ENCODE measurements around the gene ERBB4.
A peak's percentile ranks its signal among the peaks of the same experiment; 100 is the strongest.

ERBB4 gene

DNA sequence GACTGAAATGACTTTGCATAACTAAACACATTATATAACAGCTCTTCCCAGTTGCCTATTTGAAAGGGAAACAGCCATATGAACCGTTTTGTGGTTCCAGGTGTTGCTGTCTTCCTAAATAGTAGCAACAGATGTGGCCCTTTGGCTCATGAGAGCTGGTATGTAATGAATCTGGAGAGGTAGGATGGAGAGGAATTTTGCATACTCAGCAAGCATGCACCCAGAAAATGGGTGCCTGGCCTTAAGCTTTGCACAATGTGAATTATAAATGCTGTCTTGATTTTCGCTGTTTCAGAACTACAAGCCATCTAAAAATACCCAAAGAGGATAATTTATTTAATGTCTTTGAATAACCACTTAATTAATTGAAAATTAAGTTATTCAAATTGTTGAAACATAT lies 15.6 kb upstream of the ERBB4 start:
- TF ChIP-seq, protein P1, sequence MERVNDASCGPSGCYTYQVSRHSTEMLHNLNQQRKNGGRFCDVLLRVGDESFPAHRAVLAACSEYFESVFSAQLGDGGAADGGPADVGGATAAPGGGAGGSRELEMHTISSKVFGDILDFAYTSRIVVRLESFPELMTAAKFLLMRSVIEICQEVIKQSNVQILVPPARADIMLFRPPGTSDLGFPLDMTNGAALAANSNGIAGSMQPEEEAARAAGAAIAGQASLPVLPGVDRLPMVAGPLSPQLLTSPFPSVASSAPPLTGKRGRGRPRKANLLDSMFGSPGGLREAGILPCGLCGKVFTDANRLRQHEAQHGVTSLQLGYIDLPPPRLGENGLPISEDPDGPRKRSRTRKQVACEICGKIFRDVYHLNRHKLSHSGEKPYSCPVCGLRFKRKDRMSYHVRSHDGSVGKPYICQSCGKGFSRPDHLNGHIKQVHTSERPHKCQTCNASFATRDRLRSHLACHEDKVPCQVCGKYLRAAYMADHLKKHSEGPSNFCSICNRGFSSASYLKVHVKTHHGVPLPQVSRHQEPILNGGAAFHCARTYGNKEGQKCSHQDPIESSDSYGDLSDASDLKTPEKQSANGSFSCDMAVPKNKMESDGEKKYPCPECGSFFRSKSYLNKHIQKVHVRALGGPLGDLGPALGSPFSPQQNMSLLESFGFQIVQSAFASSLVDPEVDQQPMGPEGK (CRISPR knock-in tag; IDR thresholded peaks at IDR 0.05; ENCODE audit: borderline replicate concordance): no peak
- TF ChIP-seq ISL1 (CRISPR knock-in tag; IDR thresholded peaks at IDR 0.05): no peak
- TF ChIP-seq RARB (CRISPR knock-in tag; IDR thresholded peaks at IDR 0.05): no peak
- no peak for TF ChIP-seq ESRRG (CRISPR knock-in tag; IDR thresholded peaks at IDR 0.05)
- TF ChIP-seq TOX (CRISPR knock-in tag; IDR thresholded peaks at IDR 0.05; ENCODE audit: borderline replicate concordance): no peak
- TF ChIP-seq ZFP30 (CRISPR knock-in tag; IDR thresholded peaks at IDR 0.05): no peak
- no peak for TF ChIP-seq ARNTL (CRISPR knock-in tag; IDR thresholded peaks at IDR 0.05; ENCODE audit: borderline replicate concordance, low read depth)
- TF ChIP-seq ZFP3 (CRISPR knock-in tag; IDR thresholded peaks at IDR 0.05): no peak
- no peak for ATAC-seq

DNA sequence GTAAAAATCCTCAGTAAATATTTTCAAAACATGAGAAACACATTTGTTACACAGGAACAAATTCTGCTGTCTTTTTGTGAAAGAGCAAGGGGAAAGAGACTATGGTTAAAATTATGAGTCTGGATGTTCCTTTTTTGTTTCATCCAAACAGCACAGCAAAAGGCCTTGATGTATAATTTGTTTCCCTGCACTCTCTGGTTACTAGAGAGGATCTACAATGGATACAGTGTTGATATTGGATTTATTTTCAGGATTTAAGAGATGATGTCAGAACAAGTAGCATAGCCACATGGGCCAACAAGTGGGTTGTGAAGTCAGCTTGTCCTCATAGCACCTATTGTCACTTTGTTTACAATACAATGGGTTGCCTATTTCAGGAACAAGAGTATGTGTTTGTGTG lies 11.3 kb upstream of the ERBB4 start:
- no peak for ATAC-seq
- TF ChIP-seq ESRRG (CRISPR knock-in tag; IDR thresholded peaks at IDR 0.05) (no peak), PPARA (CRISPR knock-in tag; IDR thresholded peaks at IDR 0.05; ENCODE audit: borderline replicate concordance) (no peak), ZFP3 (CRISPR knock-in tag; IDR thresholded peaks at IDR 0.05) (no peak), ZC3H10 (CRISPR knock-in tag; IDR thresholded peaks at IDR 0.05) (no peak), RARB (CRISPR knock-in tag; IDR thresholded peaks at IDR 0.05) (no peak), BACH2 (CRISPR knock-in tag; IDR thresholded peaks at IDR 0.05; ENCODE audit: borderline replicate concordance) (no peak), TCF4 (CRISPR knock-in tag; IDR thresholded peaks at IDR 0.05; ENCODE audit: borderline replicate concordance) (no peak), ZFP30 (CRISPR knock-in tag; IDR thresholded peaks at IDR 0.05) (no peak), POU6F1 (CRISPR knock-in tag; IDR thresholded peaks at IDR 0.05; ENCODE audit: borderline replicate concordance, low read depth) (no peak), TSHZ2 (CRISPR knock-in tag; IDR thresholded peaks at IDR 0.05) (no peak), ZNF8 (CRISPR knock-in tag; IDR thresholded peaks at IDR 0.05) (no peak)

DNA sequence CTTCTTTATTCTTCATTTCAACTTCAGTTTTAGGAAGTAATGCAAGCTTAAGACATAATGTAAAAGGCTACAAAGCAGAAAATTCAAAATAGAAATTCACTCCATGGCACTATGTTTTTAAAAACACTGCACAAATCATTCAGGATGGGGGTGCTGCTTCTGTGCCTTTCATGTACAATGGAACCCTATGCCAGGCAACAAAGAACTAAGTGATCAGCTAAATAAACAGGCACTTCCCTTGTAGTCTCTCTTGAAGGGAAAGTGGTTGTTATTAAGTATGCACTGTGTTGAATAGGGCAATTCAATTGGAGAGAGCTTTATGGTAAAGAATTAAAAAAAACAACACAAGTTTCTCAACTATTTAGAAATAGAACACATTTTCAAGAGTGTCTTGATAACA lies 10.9 kb upstream of the ERBB4 start:
- ATAC-seq: no peak
- TF ChIP-seq POU6F1 (CRISPR knock-in tag; IDR thresholded peaks at IDR 0.05; ENCODE audit: borderline replicate concordance, low read depth): no peak
- TF ChIP-seq PPARA (CRISPR knock-in tag; IDR thresholded peaks at IDR 0.05; ENCODE audit: borderline replicate concordance): no peak
- TF ChIP-seq ZNF565 (CRISPR knock-in tag; conservative IDR thresholded peaks at IDR 0.05; ENCODE audit: low read depth): no peak

DNA sequence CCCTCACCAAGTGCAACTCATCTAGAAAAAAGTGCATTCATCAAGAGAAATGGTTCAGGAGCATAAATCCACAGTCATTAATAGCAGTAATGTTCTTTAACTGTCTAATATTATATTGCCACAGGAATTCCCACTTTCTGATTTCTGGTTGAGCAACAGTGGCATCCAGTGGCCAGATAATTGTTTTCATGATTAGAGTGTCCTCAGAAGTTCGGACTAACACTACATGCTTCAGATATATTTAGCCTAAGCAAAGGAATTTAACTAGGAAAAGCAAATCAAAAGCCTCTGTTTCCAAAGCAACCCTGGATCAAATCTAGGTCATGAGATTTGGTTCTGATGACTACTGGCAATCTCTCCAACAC lies 9.8 kb upstream of the ERBB4 start:
- no peak for TF ChIP-seq SNAI2 (CRISPR knock-in tag; IDR thresholded peaks at IDR 0.05)
- TF ChIP-seq CSDC2 (CRISPR knock-in tag; IDR thresholded peaks at IDR 0.05): no peak
- ATAC-seq: peak; percentile 89

DNA sequence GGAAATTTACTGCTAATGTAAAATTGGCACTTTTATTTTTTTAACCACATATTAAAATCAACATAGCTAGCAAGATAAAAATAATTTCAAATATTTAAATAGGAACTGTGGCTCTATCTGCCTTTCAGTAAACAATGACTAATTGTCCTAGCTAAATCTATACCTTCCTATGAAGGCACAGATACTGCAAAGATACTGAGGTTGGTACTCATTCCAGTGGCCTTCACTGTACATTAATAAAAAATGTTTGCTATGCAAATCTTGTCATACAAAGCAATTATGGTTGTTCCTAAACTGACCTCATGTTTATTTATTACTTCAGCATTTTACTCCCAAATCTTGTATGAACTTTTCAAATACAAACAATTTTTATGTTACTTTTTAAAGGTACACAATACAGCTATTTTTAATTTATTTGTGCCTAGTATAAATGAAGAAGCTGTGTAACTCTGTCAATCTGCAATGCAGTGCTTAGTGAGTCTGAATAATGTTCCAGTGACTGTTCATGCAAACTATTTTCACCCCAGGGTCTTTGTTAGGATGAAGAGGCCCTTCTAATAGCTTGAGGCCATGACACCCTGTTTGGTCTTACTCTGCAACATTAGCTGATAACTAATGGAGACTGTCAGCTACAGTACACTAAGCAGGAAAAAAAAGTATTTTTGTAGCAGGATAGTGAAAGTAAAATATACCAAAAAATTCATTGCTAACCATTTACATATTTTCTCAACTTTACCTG lies 9.3 kb upstream of the ERBB4 start:
- ATAC-seq: peak; percentile 53; the same call in 2 of the 3 replicates
- TF ChIP-seq ZNF565 (CRISPR knock-in tag; conservative IDR thresholded peaks at IDR 0.05; ENCODE audit: low read depth) (no peak), POU6F1 (CRISPR knock-in tag; IDR thresholded peaks at IDR 0.05; ENCODE audit: borderline replicate concordance, low read depth) (no peak), PPARA (CRISPR knock-in tag; IDR thresholded peaks at IDR 0.05; ENCODE audit: borderline replicate concordance) (no peak), SNAI2 (CRISPR knock-in tag; IDR thresholded peaks at IDR 0.05) (no peak), TOX (CRISPR knock-in tag; IDR thresholded peaks at IDR 0.05; ENCODE audit: borderline replicate concordance) (no peak), ZFP30 (CRISPR knock-in tag; IDR thresholded peaks at IDR 0.05) (no peak), ARNTL (CRISPR knock-in tag; IDR thresholded peaks at IDR 0.05; ENCODE audit: borderline replicate concordance, low read depth) (no peak), ESRRG (CRISPR knock-in tag; IDR thresholded peaks at IDR 0.05) (no peak), RARB (CRISPR knock-in tag; IDR thresholded peaks at IDR 0.05) (no peak), ISL1 (CRISPR knock-in tag; IDR thresholded peaks at IDR 0.05) (no peak)
- TF ChIP-seq, protein P1 (CRISPR knock-in tag; IDR thresholded peaks at IDR 0.05; ENCODE audit: borderline replicate concordance): no peak
- TF ChIP-seq, protein P2, sequence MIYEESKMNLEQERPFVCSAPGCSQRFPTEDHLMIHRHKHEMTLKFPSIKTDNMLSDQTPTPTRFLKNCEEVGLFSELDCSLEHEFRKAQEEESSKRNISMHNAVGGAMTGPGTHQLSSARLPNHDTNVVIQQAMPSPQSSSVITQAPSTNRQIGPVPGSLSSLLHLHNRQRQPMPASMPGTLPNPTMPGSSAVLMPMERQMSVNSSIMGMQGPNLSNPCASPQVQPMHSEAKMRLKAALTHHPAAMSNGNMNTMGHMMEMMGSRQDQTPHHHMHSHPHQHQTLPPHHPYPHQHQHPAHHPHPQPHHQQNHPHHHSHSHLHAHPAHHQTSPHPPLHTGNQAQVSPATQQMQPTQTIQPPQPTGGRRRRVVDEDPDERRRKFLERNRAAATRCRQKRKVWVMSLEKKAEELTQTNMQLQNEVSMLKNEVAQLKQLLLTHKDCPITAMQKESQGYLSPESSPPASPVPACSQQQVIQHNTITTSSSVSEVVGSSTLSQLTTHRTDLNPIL (CRISPR knock-in tag; IDR thresholded peaks at IDR 0.05; ENCODE audit: low read depth): no peak

All from SK-N-SH treated with all-trans-retinoic acid at 6 μM for 48 hours (cell line).